GM12878 (cell line): ENCODE data around the gene ZKSCAN1. TPM values are rescaled to one million over a fixed set of nuclear protein-coding genes. Genes with fewer than 3 reads are reported as not detected.

ENCODE experiments used
- ATAC-seq: fragments of 200-7000 bp; cut with Tn5 transposase; 3 replicates; pipeline ENCODE4 v1.9.1; 2020; ENCODE audit warnings: mild to moderate bottlenecking, moderate library complexity
- BruUV-seq: library from RNA; stranded (reverse); fragments of 400-500 nt; replicated peaks from 2 replicates; lab custom pipeline; 2021; lab: Mats Ljungman, UMichigan
- CTCF ChIA-PET: fragments of 300-600 bp; sonication (Branson Sonifier 250); formaldehyde crosslinking; extraction: SDS; loops from one replicate; lab custom pipeline; 2021; ENCODE audit warnings: inconsistent platforms; lab: Yijun Ruan, JAX
- POLR2A ChIA-PET: fragments of 350-600 bp; formaldehyde crosslinking; extraction: SDS; loops from one replicate; lab custom pipeline; 2021; ENCODE audit warnings: inconsistent platforms; lab: Charles Lee
- RAD21 ChIA-PET: fragments of 300-600 bp; sonication (Branson Sonifier 250); formaldehyde crosslinking; loops from one replicate; lab custom pipeline; 2023; ENCODE audit warnings: antibody characterized with exemption; ENCODE audit not compliant: unreplicated experiment; lab: Charles Lee
- SMC1A ChIA-PET: fragments of 300-600 bp; sonication (Branson Sonifier 250); formaldehyde crosslinking; loops from one replicate; lab custom pipeline; 2023; ENCODE audit not compliant: unreplicated experiment, uncharacterized antibody; lab: Charles Lee
- DNase-seq: peaks from one replicate; pipeline ENCODE4 v3.0.0-alpha.2; 2011; ENCODE audit warnings: low read depth, low spot score
- FAIRE-seq: peaks from 3 replicates; lab custom pipeline; 2011; peaks lifted over from hg19 to GRCh38; lab: Jason Lieb, UNC
- H2AFZ ChIP-seq: 2 replicates; pipeline ENCODE4 v1.6.0; 2011; ENCODE audit warnings: low read depth, low read length, control low read depth; ENCODE audit not compliant: control insufficient read depth
- H3K27ac ChIP-seq: 2 replicates; pipeline ENCODE4 v1.5.1; 2011; ENCODE audit warnings: control low read depth; ENCODE audit not compliant: control insufficient read depth, insufficient read depth
- H3K27me3 ChIP-seq, 2 experiments: replicated peaks in 1 of 2; 2 replicates each; pipeline versions ENCODE4 v1.6.0 to v1.6.1; 2011; ENCODE audit warnings: low read length in 1 of 2; ENCODE audit not compliant: control insufficient read depth in 2 of 2, insufficient read depth in 2 of 2
- H3K36me3 ChIP-seq, 2 experiments: 2 replicates each; pipeline ENCODE4 v1.5.1; 2011; ENCODE audit warnings: low read length in 1 of 2; ENCODE audit not compliant: control insufficient read depth in 2 of 2, insufficient read depth in 2 of 2
- H3K4me1 ChIP-seq: 2 replicates; pipeline ENCODE4 v1.6.1; 2011; ENCODE audit warnings: mild to moderate bottlenecking, low read length, moderate library complexity, mixed read lengths; ENCODE audit not compliant: control insufficient read depth, insufficient read depth
- H3K4me2 ChIP-seq: 2 replicates; pipeline ENCODE4 v1.6.0; 2011; ENCODE audit warnings: control low read depth; ENCODE audit not compliant: control insufficient read depth, insufficient read depth
- H3K4me3 ChIP-seq: fragments of 200-600 bp; sonication (generic); 2 replicates; pipeline ENCODE4 v1.5.1; 2016
- H3K79me2 ChIP-seq: 2 replicates; pipeline ENCODE4 v1.6.0; 2011; ENCODE audit warnings: low read length; ENCODE audit not compliant: control insufficient read depth, insufficient read depth
- H3K9ac ChIP-seq: 2 replicates; pipeline ENCODE4 v1.8.0; 2011; ENCODE audit warnings: low read length, control low read depth, mixed read lengths; ENCODE audit not compliant: control insufficient read depth, insufficient read depth
- H3K9me3 ChIP-seq: replicated peaks from 3 replicates; pipeline ENCODE4 v1.5.1; 2011; ENCODE audit warnings: mild to moderate bottlenecking, low read length; ENCODE audit not compliant: control insufficient read depth, insufficient read depth
- H4K20me1 ChIP-seq: 2 replicates; pipeline ENCODE4 v1.6.0; 2011; ENCODE audit not compliant: control insufficient read depth, insufficient read depth
- CTCF ChIP-seq, 3 experiments: IDR thresholded peaks in 2 of 3; conservative IDR thresholded peaks in 1 of 3; 2 replicates each; pipeline ENCODE4 v1.5.1; 2011; ENCODE audit warnings: low read depth in 3 of 3, low read length in 3 of 3, mild to moderate bottlenecking in 3 of 3, control low read depth in 2 of 3, moderate library complexity in 2 of 3, inconsistent platforms in 1 of 3, mixed read lengths in 1 of 3; ENCODE audit not compliant: control insufficient read depth in 2 of 3, insufficient read depth in 1 of 3; ENCODE audit errors: extremely low read depth in 1 of 3
- PAX5 ChIP-seq: IDR thresholded peaks from 2 replicates; pipeline ENCODE4 v1.6.1; 2011; ENCODE audit warnings: low read depth, low read length, borderline replicate concordance
- WGBS: methylation state at CpG from one replicate; pipeline ENCODE4 v1.1.6; 2016; ENCODE audit warnings: low lambda C conversion rate; ENCODE audit not compliant: insufficient replicate concordance, insufficient coverage; ENCODE audit errors: missing lambda C conversion rate; 5-methylcytosine and 5-hydroxymethylcytosine counted together
- in situ Hi-C: fragments of 300-500 bp; cut with MboI; formaldehyde crosslinking; loops from 9 replicates; pipeline ENCODE4 v1.14.3; 2018; ENCODE audit warnings: mixed read lengths
- intact Hi-C: fragments of 100-400 bp; cut with micrococcal nuclease; formaldehyde crosslinking; loops from one replicate; pipeline ENCODE4 v1.14.2; 2022; ENCODE audit not compliant: unreplicated experiment
- polyA plus RNA-seq, 11 experiments: library from polyadenylated mRNA; depleted of rRNA in 4 of 11; unstranded in 6 of 11; stranded (reverse) in 5 of 11; fragments of >200 nt; fragmentation: Nextera tagmentation in 4 of 11; fragmentation: Illumina TruSeq in 1 of 11; extraction: Ambion mirVana in 4 of 11; extraction: Trizol in 1 of 11; gene quantifications; 1 replicate in 1 of 11; 2 replicates in 10 of 11; pipeline versions ENCODE4 v1.2.1 to v1.2.3, GENCODE V29; 2011 to 2016; ENCODE audit warnings: inconsistent platforms in 2 of 11, missing spikeins in 2 of 11, low read depth in 1 of 11
- total RNA-seq, 4 experiments: library from RNA; depleted of rRNA in 3 of 4; stranded (reverse); fragments of >200 nt in 3 of 4; fragmentation: Illumina TruSeq in 1 of 4; extraction: Trizol in 1 of 4; gene quantifications; 2 replicates each; pipeline versions ENCODE4 v1.2.1 to v1.2.3, GENCODE V29; 2013 to 2021
- TF ChIP-seq, protein P1 (sequence below): fragments of 450-650 bp; IDR thresholded peaks from 2 replicates; pipeline ENCODE4 v1.6.1; 2014; ENCODE audit warnings: mild to moderate bottlenecking

ZKSCAN1 gene
- total and polyA plus RNA-seq, 10 of the 15 experiments (the other 5 are each of a cell fraction or from before 2014, with no cell fraction given), result 3.2 to 34.4 (median 18.1) TPM

- intact Hi-C loops, result loop anchor here (5.0 kb wide), 1 partner anchor 127 kb away; the partner anchor contains the start of gene TRIM4
- no peak overlapping the region for H3K4me2 ChIP-seq
- no peak overlapping the region for H3K27ac ChIP-seq
- TF ChIP-seq, protein P1, sequence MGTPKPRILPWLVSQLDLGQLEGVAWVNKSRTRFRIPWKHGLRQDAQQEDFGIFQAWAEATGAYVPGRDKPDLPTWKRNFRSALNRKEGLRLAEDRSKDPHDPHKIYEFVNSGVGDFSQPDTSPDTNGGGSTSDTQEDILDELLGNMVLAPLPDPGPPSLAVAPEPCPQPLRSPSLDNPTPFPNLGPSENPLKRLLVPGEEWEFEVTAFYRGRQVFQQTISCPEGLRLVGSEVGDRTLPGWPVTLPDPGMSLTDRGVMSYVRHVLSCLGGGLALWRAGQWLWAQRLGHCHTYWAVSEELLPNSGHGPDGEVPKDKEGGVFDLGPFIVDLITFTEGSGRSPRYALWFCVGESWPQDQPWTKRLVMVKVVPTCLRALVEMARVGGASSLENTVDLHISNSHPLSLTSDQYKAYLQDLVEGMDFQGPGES, result no peak
- TF ChIP-seq CTCF (IDR thresholded peaks at IDR 0.05 in 2 of 3, conservative IDR thresholded peaks at IDR 0.05 in 1 of 3; ENCODE audit: control insufficient read depth in 2 of 3, extremely low read depth in 1 of 3, insufficient read depth in 1 of 3, low read depth in 3 of 3, low read length in 3 of 3) (peak; percentile 16 to 36 (median 22); a peak in 3 of 6 replicates), PAX5 (peak; percentile 49; the same call in 1 of the 2 replicates)
- TF ChIP-seq, all 136 proteins: peak for 2
- no peaks in the 10 kb centered on the region for H3K27me3 ChIP-seq
- in situ Hi-C loops, result no loop called here
- no peaks in the 10 kb centered on the region; the same call in 2 of the 3 replicates for H3K9me3 ChIP-seq
- RAD21 ChIA-PET, result no interaction called here
- CTCF ChIA-PET, result interaction anchor here (0.6 to 1.3 kb wide), 4 partner anchors 19 to 76 kb away, joined by 3 to 5 read pairs (median 4); no protein-coding TSS in a partner anchor
- no peak for FAIRE-seq
- DNase-seq, result peak; percentile 11
- H3K79me2 ChIP-seq, result no peaks in the 10 kb centered on the region
- H3K9ac ChIP-seq, result no peak overlapping the region
- no peaks in the 10 kb centered on the region for H4K20me1 ChIP-seq
- BruUV-seq, result no TSS peak
- no peak overlapping the region for H2AFZ ChIP-seq
- H3K4me1 ChIP-seq, result no peaks in the 10 kb centered on the region
- SMC1A ChIA-PET, result no interaction called here
- peak; percentile 51 for ATAC-seq
- no peak overlapping the region for H3K4me3 ChIP-seq
- no peaks in the 10 kb centered on the region for H3K36me3 ChIP-seq
- 21% methylated on average over 6 of the region's 6 CpGs for WGBS
- POLR2A ChIA-PET, result interaction anchor here (0.6 to 0.7 kb wide), 3 partner anchors 9 to 827 kb away, joined by 3 to 7 read pairs (median 6); no protein-coding TSS in a partner anchor
Observed at GRCh38 chr7:100044718-100045117, 29.3 kb downstream of the ZKSCAN1 start.
